Stimulated activated CD4-positive, alpha-beta T cell treated with anti-CD3 and anti-CD28 coated beads, Interleukin-12 subunit alpha, Interleukin-12 subunit beta, amount 100 ng/mL, for 24 hours (primary cell): ENCODE measurements around the gene OGN.

Source experiments
- DNase-seq, 2 experiments: peaks; one replicate each; pipeline ENCODE4 v3.0.0-alpha.2; 2020; ENCODE audit warnings: low read depth in 2 of 2

Gene OGN

GRCh38 chr9:92405818-92406217 is 1.4 kb upstream of the OGN start:
- DNase-seq = no peak

DNA sequence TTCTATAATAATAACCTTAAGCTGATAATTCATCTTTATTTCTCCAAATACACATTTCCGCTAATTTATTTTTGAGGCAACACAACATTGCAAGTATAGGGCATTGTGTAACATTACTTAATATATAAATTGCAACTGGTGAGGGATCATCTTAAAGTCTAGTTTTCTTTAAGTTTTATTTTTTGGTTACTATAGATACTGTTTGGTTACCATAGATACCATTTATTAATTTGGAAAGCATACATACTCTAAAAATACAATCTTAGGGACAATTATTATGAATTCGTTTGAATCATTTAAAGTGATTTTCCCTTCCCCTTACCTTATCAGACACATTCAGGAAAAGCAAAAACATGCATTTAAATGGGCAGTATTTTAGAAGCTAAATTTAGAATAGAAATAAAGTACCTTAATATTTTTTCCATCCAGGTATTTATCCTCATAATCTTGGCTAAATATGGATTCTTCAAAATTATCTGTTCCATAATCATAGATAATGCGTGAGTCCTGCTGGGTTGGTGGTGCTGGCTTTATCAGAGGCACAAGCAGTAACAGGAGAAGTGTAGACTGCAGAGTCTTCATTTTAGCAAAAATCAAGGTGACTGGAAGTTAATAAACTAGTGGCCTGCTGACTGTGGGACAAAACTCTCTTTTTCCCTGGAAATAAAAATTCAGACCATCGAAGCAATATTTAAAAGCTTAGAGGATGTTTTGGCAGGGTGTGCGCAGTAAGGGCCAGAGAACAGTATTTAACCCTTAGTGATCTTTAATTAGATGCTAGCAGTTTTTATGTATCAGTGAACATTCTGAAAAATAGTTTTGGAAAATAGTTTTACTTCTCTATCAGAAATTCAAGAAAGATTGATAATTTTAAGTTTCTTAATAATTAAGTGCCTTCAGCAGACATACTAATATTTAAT is 1.3 kb downstream of the OGN start:
- DNase-seq = no peak

GRCh38 chr9:92402360-92402759 is 2.0 kb downstream of the OGN start:
- DNase-seq = no peak

DNA sequence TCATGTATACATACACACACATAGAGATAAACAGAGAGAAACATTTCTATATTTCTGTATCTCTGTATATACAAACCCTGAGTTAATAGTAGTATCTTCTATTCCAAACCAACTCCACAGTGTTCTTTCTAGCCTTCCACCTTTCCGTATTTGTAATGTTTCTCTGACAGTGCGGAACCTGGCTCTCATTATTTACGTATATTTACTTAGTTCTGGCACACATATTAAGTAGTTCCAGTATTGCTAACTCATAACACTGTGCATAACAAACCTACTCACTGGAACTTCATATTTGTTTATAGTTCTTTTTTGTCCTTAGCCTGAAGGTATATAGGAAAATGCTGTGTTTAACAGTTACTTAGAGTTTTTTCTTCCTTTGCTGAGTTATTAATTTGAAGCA is 6.5 kb downstream of the OGN start:
- no peak for DNase-seq

DNA sequence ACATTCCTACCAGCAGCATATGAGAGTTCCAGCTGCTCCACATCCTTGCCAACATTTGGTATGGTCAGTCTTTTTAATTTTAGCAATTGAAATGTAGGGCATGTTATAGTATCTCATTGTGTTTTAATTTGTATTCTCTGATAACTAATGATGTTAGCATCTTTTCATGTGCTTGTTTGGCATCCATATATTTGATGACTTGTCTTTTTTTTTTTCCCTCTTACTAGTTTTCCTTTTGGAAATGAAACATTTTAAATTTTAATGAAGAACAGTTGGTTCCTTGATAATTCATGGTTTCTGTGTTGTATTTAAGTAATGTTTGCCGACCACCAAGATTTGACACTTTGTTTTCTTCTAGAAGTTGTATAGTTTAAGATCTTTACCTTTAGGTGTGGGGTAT is 8.8 kb downstream of the OGN start:
- DNase-seq = no peak

- no peak for DNase-seq
These were observed 10.7 kb downstream of the OGN start for GRCh38 chr9:92393686-92394085.

DNA sequence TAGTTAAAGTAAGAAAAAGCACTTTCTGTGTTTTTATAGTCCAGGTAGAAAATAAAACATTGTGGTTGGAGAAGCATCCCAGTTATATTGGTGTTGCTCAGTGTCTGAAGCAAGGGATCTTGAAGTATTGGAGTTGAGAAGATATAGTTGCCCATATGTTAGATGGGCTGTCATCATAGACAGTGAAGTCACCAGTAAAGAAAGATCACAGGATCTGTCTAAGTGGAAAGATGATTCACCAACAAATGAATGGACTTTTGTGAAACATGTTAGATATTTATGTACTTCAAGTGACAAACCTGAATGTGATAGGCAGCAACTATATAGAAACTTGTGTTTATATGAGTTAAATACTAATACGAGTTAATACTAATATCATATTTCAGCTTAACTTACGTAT is 11.7 kb downstream of the OGN start:
- DNase-seq = no peak

DNA sequence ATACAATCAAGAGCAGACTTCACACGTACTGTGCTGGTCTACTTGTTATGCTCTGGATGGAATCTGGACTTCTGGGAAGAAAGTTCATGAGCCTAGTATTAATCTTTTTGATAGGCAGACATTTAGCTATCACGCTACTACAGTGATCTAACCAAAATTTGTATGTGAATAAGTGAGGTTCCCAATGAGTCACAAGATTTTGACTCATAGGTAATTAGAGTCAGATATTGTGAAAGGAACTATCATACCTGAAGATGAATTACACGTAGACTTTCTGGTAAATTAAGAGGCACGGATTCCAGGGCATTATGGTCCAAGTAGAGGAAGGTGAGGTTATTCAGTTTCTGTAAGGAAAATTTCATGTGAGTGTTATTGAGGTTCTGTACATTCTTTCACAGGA is 18.4 kb downstream of the OGN start:
- DNase-seq = no peak

GRCh38 chr9:92385477-92385876 is 18.9 kb downstream of the OGN start:
- no peak for DNase-seq

DNA sequence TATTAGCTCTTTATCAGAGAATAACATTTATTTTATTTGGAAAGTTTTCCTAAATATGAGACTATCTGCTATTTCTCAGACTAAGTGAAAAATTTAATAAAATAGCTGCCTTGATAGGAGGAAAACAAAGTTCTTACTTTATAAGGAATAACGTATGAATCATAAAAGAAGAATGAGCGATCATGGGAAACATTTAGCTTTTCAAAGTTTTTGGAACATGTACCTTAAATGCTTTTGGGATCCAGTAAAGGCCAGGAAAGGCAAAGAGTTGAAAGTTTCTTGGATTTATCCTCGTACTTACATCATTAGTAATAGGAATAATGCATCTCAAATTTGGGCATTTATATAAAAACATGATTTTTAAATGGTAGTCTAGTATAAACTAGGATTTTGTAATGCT is 19.4 kb downstream of the OGN start:
- DNase-seq = no peak

- no peak for DNase-seq
These were observed 20.0 kb downstream of the OGN start for GRCh38 chr9:92384375-92384774.

- DNase-seq = no peak
These were observed 22.6 kb downstream of the OGN start for GRCh38 chr9:92381775-92382174.

- DNase-seq = no peak
These were observed 23.8 kb downstream of the OGN start for GRCh38 chr9:92380603-92381002.

- DNase-seq = no peak
These were observed 25.4 kb downstream of the OGN start for GRCh38 chr9:92378865-92379560.

- DNase-seq = no peak
These were observed 26.5 kb downstream of the OGN start for GRCh38 chr9:92377876-92378275.

GRCh38 chr9:92373167-92373566 is 31.2 kb downstream of the OGN start:
- DNase-seq = no peak

GRCh38 chr9:92369075-92369474 is 35.3 kb downstream of the OGN start:
- DNase-seq = no peak

GRCh38 chr9:92360083-92360482 is 44.3 kb downstream of the OGN start:
- DNase-seq = no peak

DNA sequence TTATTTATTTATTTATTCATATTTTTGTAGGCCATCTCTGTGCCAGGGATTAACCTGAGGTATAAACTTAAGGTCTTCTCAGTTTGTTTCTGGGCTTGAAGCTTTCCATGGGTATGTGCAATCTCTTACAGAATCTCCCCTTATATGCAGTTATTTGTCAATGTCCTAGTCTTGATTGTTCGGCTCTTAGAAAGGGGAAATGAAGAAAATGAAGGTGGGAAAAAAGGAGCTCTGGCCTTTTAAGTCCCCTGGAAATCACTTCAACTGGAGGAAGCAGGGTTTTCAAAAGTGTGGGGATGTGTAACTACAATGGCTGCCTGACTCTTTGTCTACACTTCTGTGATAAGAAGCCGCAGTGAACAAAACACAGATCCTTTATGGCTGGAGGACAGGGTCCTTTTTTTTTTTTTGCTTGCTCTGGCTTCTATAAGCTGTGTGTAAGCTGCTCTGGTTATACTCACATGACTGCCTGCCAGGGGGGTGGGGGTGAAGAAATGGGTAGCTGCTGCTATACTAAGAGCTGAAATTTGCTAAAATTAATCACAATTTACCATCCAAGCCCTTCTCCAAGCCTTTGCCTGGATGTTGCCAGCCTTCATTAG is 44.9 kb downstream of the OGN start:
- no peak for DNase-seq

GRCh38 chr9:92353051-92353450 is 51.3 kb downstream of the OGN start:
- DNase-seq = no peak

DNA sequence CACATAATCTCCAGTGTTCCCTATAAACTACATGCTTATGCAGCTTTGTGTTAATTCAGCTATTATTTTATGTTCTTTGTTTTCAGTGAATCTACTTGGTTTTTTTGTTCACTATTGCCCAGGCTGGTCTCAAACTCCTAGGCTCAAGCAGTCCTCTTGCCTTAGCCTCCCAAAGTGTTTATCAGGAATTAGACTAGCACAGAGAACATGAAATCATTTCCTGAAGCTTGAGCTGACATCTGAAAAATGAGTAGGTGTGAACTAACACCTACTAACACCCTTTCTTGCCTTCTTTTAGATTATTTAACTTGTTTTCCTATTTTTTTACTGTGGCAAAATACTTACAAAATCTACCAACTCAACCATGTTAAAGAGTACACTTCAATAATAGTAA is 53.6 kb downstream of the OGN start:
- no peak for DNase-seq

- DNase-seq = no peak
These were observed 54.3 kb downstream of the OGN start for GRCh38 chr9:92349771-92350739.
